ENCODE results near the gene SYCE1L.
"Not testable (repeated sequence)": the region's sequence is repeated elsewhere in the genome, so short reads cannot be mapped to it uniquely, and the experiment has no call there.

- TF ChIP-seq, protein P1, sequence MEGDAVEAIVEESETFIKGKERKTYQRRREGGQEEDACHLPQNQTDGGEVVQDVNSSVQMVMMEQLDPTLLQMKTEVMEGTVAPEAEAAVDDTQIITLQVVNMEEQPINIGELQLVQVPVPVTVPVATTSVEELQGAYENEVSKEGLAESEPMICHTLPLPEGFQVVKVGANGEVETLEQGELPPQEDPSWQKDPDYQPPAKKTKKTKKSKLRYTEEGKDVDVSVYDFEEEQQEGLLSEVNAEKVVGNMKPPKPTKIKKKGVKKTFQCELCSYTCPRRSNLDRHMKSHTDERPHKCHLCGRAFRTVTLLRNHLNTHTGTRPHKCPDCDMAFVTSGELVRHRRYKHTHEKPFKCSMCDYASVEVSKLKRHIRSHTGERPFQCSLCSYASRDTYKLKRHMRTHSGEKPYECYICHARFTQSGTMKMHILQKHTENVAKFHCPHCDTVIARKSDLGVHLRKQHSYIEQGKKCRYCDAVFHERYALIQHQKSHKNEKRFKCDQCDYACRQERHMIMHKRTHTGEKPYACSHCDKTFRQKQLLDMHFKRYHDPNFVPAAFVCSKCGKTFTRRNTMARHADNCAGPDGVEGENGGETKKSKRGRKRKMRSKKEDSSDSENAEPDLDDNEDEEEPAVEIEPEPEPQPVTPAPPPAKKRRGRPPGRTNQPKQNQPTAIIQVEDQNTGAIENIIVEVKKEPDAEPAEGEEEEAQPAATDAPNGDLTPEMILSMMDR (IDR thresholded peaks at IDR 0.05; ENCODE audit: low read depth, low read length, missing input control), result not testable (repeated sequence)
- not testable (repeated sequence) for TF ChIP-seq TAF1 (conservative IDR thresholded peaks at IDR 0.05)
Measured at GRCh38 chr16:77165536-77166236, 33.5 kb upstream of the SYCE1L start.
